ENCODE results near the gene MBTPS1. TPM values are rescaled to one million over a fixed set of nuclear protein-coding genes. Genes with fewer than 3 reads are reported as not detected.
A peak's percentile ranks its signal among the peaks of the same experiment; 100 is the strongest.

The MBTPS1 gene
- total RNA-seq, 1 donor from 2014 or later: 85.9 TPM

DNA sequence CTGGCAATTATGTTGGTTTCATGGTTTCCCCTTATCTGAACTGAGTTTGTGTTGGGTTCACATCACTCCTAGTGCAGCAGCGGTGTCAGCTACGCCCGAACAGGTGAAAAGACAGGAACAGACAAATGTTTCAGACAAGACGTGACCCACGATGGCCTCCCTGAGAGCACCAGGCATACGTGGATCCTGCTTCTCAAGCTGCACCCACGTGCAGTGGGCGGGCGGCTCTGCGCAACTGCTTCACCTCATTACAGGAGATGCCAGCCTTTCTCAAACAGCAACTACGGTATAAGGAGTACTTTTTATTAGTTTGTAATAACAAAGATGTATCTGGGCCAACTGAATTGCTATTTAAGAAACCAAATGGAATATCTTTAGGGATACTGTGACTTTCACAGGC lies 41.4 kb downstream of the MBTPS1 start:
- Mint-ChIP-seq H3K4me1 (ENCODE audit: low read depth, unreplicated experiment) (no peaks in the 10 kb centered on the region), H3K36me3 (ENCODE audit: low read depth, unreplicated experiment) (peaks cover 14% of the 10 kb centered on the region), H3K27me3 (ENCODE audit: low read depth, unreplicated experiment) (no peaks in the 10 kb centered on the region), H3K27ac (ENCODE audit: unreplicated experiment) (no peak overlapping the region), H3K4me3 (ENCODE audit: unreplicated experiment) (no peak overlapping the region), H3K9me3 (ENCODE audit: unreplicated experiment) (peaks cover 3% of the 10 kb centered on the region)
- H3K36me3 ChIP-seq (ENCODE audit: insufficient read depth, low read length): peaks cover 22% of the 10 kb centered on the region
- TF ChIP-seq, protein P1, sequence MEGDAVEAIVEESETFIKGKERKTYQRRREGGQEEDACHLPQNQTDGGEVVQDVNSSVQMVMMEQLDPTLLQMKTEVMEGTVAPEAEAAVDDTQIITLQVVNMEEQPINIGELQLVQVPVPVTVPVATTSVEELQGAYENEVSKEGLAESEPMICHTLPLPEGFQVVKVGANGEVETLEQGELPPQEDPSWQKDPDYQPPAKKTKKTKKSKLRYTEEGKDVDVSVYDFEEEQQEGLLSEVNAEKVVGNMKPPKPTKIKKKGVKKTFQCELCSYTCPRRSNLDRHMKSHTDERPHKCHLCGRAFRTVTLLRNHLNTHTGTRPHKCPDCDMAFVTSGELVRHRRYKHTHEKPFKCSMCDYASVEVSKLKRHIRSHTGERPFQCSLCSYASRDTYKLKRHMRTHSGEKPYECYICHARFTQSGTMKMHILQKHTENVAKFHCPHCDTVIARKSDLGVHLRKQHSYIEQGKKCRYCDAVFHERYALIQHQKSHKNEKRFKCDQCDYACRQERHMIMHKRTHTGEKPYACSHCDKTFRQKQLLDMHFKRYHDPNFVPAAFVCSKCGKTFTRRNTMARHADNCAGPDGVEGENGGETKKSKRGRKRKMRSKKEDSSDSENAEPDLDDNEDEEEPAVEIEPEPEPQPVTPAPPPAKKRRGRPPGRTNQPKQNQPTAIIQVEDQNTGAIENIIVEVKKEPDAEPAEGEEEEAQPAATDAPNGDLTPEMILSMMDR (IDR thresholded peaks at IDR 0.05; ENCODE audit: insufficient read depth, low read depth, low read length): no peak
- no peak for TF ChIP-seq EZH2 (IDR thresholded peaks at IDR 0.05; ENCODE audit: insufficient read depth, low read length)
- peaks cover 40% of the 10 kb centered on the region for H4K20me1 ChIP-seq (ENCODE audit: insufficient read depth, low read length)
- H3K27me3 ChIP-seq (ENCODE audit: insufficient read depth, low read length): no peaks in the 10 kb centered on the region
- DNase-seq (ENCODE audit: low read depth) (no peak), FAIRE-seq (no peak)
- no peak overlapping the region for H3K4me2 ChIP-seq (ENCODE audit: low read length)
- H3K4me1 ChIP-seq (ENCODE audit: insufficient read depth, low read length): no peaks in the 10 kb centered on the region
- H2AFZ ChIP-seq (ENCODE audit: low read depth, low read length): no peak overlapping the region
- H3K9ac ChIP-seq (ENCODE audit: low read length): no peak overlapping the region
- H3K27ac ChIP-seq (ENCODE audit: low read depth, low read length): no peak overlapping the region
- H3K4me3 ChIP-seq (ENCODE audit: insufficient read depth, low read depth, low read length): no peak overlapping the region
- peaks cover 17% of the 10 kb centered on the region for H3K79me2 ChIP-seq (ENCODE audit: insufficient read depth, low read length)
- H3K9me3 ChIP-seq (ENCODE audit: insufficient read depth, low read depth, low read length): no peaks in the 10 kb centered on the region

DNA sequence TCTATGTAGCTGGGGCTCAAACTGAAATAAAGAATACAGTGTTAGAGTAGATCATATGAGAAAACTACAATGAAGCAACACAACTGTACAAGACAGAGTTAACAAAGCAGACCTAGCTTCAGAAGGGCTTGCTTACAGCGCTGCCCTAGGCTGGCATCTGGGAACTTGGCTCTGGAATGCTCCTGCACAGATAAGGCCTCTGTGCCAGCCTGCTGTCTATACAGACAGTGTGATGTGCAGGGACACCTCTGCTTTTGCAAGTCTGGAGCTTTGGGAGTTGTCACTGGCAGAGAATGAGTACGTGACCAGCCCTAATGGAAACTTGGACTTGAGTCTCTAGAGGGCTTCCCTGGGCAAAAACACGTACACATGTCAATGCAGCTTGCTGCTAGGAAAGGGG lies 42.0 kb downstream of the MBTPS1 start:
- DNase-seq (ENCODE audit: low read depth): no peak
- H3K4me1 ChIP-seq (ENCODE audit: insufficient read depth, low read length): no peaks in the 10 kb centered on the region
- no peak overlapping the region for H3K4me3 Mint-ChIP-seq (ENCODE audit: unreplicated experiment)

DNA sequence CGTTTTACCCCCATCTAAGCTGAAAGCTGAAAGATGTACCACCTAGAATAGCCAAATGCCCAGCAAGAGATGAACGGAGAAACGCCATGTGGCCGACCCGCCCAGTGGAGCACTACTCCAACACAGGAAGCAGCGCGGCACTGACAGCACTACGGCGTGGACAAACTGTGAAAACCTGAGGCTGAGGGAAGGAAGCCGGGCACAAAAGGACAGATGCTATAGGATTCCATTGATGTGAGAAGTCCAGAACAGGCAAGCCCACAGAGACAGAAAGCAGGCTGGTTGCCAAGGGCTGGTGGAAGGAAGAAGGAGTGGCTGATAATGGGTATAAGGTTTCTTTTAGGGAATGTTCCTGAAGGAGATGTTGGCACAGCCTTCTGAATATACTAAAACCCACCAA lies 44.7 kb downstream of the MBTPS1 start:
- no peaks in the 10 kb centered on the region for H3K4me1 Mint-ChIP-seq (ENCODE audit: low read depth, unreplicated experiment)
- peaks cover 8% of the 10 kb centered on the region for H3K36me3 Mint-ChIP-seq (ENCODE audit: low read depth, unreplicated experiment)
- no peaks in the 10 kb centered on the region for H3K9me3 Mint-ChIP-seq (ENCODE audit: unreplicated experiment)
- no peak overlapping the region for H3K27ac ChIP-seq (ENCODE audit: low read depth, low read length)
- TF ChIP-seq, protein P1 (IDR thresholded peaks at IDR 0.05; ENCODE audit: insufficient read depth, low read depth, low read length): no peak
- no peak for TF ChIP-seq EZH2 (IDR thresholded peaks at IDR 0.05; ENCODE audit: insufficient read depth, low read length)
- H3K79me2 ChIP-seq (ENCODE audit: insufficient read depth, low read length): no peaks in the 10 kb centered on the region
- peak; percentile 53 for DNase-seq (ENCODE audit: low read depth)
- no peaks in the 10 kb centered on the region for H3K4me1 ChIP-seq (ENCODE audit: insufficient read depth, low read length)
- no peak overlapping the region for H3K4me3 ChIP-seq (ENCODE audit: insufficient read depth, low read depth, low read length)
- H3K9ac ChIP-seq (ENCODE audit: low read length): no peak overlapping the region
- no peak overlapping the region for H3K4me3 Mint-ChIP-seq (ENCODE audit: unreplicated experiment)
- no peak overlapping the region for H3K27ac Mint-ChIP-seq (ENCODE audit: unreplicated experiment)
- no peaks in the 10 kb centered on the region for H3K27me3 Mint-ChIP-seq (ENCODE audit: low read depth, unreplicated experiment)
- no peak for FAIRE-seq
- H3K27me3 ChIP-seq (ENCODE audit: insufficient read depth, low read length): no peaks in the 10 kb centered on the region
- peaks cover 33% of the 10 kb centered on the region for H3K36me3 ChIP-seq (ENCODE audit: insufficient read depth, low read length)
- H4K20me1 ChIP-seq (ENCODE audit: insufficient read depth, low read length): peaks cover 8% of the 10 kb centered on the region
- no peaks in the 10 kb centered on the region for H3K9me3 ChIP-seq (ENCODE audit: insufficient read depth, low read depth, low read length)
- H3K4me2 ChIP-seq (ENCODE audit: low read length): no peak overlapping the region
- no peak overlapping the region for H2AFZ ChIP-seq (ENCODE audit: low read depth, low read length)

More for the DNA sequence above, 42.0 kb downstream of the MBTPS1 start:
- Histone ChIP-seq H3K27me3 (ENCODE audit: insufficient read depth, low read length) (no peaks in the 10 kb centered on the region), H3K9ac (ENCODE audit: low read length) (no peak overlapping the region), H2AFZ (ENCODE audit: low read depth, low read length) (no peak overlapping the region), H4K20me1 (ENCODE audit: insufficient read depth, low read length) (peaks cover 33% of the 10 kb centered on the region), H3K9me3 (ENCODE audit: insufficient read depth, low read depth, low read length) (no peaks in the 10 kb centered on the region), H3K27ac (ENCODE audit: low read depth, low read length) (no peak overlapping the region), H3K36me3 (ENCODE audit: insufficient read depth, low read length) (peaks cover 26% of the 10 kb centered on the region), H3K4me2 (ENCODE audit: low read length) (no peak overlapping the region), H3K4me3 (ENCODE audit: insufficient read depth, low read depth, low read length) (no peak overlapping the region), H3K79me2 (ENCODE audit: insufficient read depth, low read length) (peaks cover 14% of the 10 kb centered on the region)
- TF ChIP-seq, protein P1 (IDR thresholded peaks at IDR 0.05; ENCODE audit: insufficient read depth, low read depth, low read length): no peak
- TF ChIP-seq EZH2 (IDR thresholded peaks at IDR 0.05; ENCODE audit: insufficient read depth, low read length): no peak
- no peaks in the 10 kb centered on the region for H3K4me1 Mint-ChIP-seq (ENCODE audit: low read depth, unreplicated experiment)
- H3K36me3 Mint-ChIP-seq (ENCODE audit: low read depth, unreplicated experiment): peaks cover 11% of the 10 kb centered on the region
- no peak overlapping the region for H3K27ac Mint-ChIP-seq (ENCODE audit: unreplicated experiment)
- no peak for FAIRE-seq
- H3K27me3 Mint-ChIP-seq (ENCODE audit: low read depth, unreplicated experiment): no peaks in the 10 kb centered on the region
- peaks cover 3% of the 10 kb centered on the region for H3K9me3 Mint-ChIP-seq (ENCODE audit: unreplicated experiment)
